HG03139 (cell line): ENCODE results near the gene ACBD4.
A peak's percentile ranks its signal among the peaks of the same experiment; 100 is the strongest.

Experiments
- ATAC-seq: cut with Tn5 transposase; IDR thresholded peaks from one replicate; pipeline ENCODE4 v1.9.1; 2021; ENCODE audit not compliant: unreplicated experiment

ACBD4 gene, protein sequence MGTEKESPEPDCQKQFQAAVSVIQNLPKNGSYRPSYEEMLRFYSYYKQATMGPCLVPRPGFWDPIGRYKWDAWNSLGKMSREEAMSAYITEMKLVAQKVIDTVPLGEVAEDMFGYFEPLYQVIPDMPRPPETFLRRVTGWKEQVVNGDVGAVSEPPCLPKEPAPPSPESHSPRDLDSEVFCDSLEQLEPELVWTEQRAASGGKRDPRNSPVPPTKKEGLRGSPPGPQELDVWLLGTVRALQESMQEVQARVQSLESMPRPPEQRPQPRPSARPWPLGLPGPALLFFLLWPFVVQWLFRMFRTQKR

GRCh38 chr17:45135192-45135977 lies at the start of gene ACBD4:
Gene ACBD4 (plus strand): TSS chr17:45135687. CDS start chr17:45136145, 458 bp downstream.
- ATAC-seq: peak; percentile 69

DNA sequence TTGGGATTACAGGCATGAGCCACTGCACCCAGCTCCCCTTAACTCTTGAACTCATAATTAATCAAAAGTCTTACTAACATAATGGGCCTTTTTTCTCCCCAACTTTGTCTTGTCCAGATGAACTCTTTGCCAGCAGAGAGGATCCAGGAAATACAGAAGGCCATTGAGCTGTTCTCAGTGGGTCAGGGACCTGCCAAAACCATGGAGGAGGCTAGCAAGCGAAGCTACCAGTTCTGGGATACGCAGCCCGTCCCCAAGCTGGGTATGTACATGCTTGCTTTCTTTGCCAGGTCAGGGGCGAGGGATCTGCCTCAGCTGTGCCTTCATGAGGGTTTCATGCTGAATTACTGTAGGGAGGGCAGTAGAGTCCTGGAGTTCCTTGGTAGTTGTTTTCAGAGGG lies 49.1 kb upstream of the ACBD4 start:
- ATAC-seq: no peak

- no peak for ATAC-seq
Measured at GRCh38 chr17:45086865-45087503, 48.5 kb upstream of the ACBD4 start.

DNA sequence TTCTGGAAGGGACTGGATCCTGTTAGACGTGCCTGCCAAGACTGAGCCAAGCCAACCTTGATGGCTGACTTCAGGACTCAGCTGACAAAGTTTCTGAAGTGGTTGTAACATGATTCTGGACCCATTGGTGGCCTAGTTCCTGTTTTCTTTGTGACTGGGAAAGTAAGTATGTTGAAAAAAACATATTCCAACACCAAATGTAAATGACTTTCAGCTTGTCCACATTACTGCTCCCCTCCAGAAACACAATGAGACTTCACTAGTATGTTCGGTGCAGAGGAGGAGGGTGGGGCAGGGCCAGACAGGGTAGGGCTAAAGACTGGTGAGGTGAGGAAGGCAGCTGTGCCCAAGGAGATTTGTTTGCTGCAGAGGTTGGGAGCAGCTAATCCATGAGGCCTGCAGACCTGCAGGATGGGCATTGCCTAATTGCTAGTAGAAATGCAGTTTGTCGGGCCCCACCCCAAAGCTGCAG lies 47.9 kb upstream of the ACBD4 start:
- no peak for ATAC-seq

GRCh38 chr17:45087978-45088377 lies 47.5 kb upstream of the ACBD4 start:
- ATAC-seq: no peak

GRCh38 chr17:45088741-45089140 lies 46.7 kb upstream of the ACBD4 start:
- no peak for ATAC-seq

- ATAC-seq: no peak
Measured at GRCh38 chr17:45090711-45091110, 44.8 kb upstream of the ACBD4 start.

- no peak for ATAC-seq
Measured at GRCh38 chr17:45091778-45092425, 43.6 kb upstream of the ACBD4 start.

- no peak for ATAC-seq
Measured at GRCh38 chr17:45092911-45093430, 42.5 kb upstream of the ACBD4 start.

- no peak for ATAC-seq
Measured at GRCh38 chr17:45093444-45094110, 41.9 kb upstream of the ACBD4 start.

GRCh38 chr17:45096141-45096540 lies 39.3 kb upstream of the ACBD4 start:
- ATAC-seq: no peak

- ATAC-seq: no peak
Measured at GRCh38 chr17:45096926-45097325, 38.6 kb upstream of the ACBD4 start.

GRCh38 chr17:45098081-45098868 lies 37.2 kb upstream of the ACBD4 start:
- ATAC-seq: no peak

DNA sequence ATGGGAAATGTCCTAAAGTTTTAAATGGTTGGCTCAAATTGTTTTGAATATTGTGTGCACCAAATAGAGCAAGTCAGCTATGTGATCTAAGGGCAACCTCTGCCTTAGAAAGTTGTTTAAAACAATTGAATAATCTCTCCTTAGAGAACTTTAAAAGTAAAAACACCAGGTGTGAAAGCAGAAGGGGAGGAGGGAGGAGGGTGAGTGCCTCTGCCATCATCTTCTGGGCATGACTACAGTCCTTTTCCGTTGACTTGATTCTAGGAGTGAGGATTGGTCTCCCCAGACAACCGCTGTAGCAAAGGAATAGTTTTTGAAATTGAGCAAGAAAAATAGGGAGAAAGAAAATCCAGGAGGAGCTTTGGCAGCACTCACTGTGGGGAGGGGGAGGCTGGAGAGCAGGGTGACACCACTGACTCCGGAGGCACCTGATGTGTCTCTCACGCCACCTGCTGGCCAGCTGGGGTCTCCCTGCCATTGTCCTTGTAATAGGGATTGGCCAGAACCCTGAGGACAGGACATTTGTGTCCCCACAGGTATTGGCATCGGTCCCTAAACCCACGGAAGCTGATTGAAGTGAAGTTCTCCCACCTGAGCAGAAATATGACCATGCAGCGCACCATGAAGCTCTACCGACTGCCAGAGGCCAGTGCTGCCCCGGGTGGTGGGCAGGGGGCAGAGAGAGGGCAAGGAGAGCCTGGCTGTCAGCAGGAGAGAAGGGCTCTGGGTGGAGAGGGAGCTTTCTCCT lies 36.4 kb upstream of the ACBD4 start:
- ATAC-seq: no peak

DNA sequence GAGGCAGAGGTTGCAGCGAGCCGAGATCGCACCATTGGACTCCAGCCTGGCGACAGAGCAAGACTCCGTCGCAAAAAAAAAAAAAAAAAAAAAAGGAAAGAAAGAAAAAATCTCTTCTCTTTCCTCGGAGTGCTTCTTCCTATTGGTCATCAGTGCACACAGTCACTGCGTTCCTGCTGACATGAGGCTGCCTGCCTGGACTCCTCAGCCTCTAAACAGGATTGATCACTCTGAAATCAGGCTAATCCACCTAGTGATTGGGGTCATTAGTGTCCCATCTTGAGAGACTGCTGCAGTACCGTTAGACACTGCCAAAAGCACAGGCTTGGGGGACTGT lies 34.0 kb upstream of the ACBD4 start:
- ATAC-seq: no peak

DNA sequence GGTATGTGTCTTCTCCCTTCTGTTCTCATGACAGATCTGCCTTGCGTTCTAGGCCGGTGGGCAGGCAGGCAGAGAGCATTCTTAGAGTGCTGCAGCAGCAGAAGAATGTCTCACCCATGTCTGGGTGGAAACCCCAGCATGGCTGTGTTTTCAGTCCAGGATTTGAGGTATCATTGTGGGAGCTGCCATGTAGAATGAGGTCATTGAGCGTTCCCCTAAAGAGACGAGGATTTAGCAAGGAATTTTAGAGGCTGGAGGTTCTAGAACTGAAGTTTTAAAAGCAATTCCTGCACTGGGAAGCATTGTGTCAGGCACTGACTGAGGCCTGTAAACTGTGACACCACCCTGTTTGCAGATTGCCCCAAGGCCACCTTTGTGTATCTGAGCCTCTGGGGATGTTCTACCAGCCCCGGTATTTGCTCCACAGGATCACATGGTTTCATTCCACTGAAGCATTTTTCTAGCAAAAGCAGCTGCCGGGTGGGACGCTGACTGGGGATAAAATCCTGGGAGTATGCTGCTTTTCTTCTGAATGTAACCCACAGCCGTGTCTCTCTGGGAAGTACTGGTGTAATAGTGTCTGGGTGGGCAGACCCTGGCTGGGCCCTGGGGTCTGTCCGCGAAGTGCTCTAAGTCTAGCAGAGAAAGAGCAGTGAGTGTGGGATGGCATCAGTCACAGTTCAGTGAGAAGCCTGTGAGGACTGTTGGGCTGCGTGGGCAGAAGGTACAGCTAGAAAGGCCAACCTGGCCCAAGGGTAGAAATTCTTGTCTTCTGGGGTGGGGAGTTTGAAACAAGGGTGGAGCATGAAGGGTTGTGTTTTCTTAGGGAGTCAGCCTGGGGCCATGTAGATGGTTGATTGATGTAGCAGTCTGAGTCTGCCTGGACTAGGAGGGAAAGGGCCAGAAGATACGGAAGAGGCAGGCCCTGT lies 33.3 kb upstream of the ACBD4 start:
- ATAC-seq: no peak

GRCh38 chr17:45102856-45103255 lies 32.6 kb upstream of the ACBD4 start:
- ATAC-seq: no peak

DNA sequence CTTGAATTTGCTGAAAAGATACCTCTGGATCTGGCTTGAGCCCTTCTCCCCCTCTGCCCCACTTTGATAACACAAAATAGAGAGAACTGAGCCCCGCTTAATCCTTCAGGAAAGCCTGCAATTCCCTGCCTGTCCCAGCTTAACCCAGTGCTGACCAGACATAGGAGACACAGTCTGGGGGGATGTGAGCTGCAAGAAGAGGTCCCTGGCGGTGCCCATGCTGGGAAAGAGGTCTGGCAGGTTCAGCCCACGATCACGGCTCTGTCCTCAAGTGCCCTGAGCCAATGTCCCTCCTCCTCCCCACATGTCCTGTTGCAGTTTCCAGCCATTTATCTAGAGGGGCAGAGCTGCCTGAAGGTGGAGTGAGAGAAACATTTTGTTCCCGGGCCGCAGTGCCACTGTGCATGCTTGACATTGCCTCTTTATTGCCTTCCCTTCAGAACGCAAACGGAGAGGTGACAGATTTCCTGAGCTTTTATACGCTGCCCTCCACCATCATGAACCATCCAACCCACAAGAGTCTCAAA lies 32.2 kb upstream of the ACBD4 start:
- ATAC-seq: no peak
